Bone marrow (tissue), 2 donors: Measurements from ENCODE around the gene TFEB.

ENCODE experiments used
- DNase-seq, 2 donors: peaks; one replicate each; lab custom pipeline; 2025; lab: John Stamatoyannopoulos, UW

TFEB gene

DNA sequence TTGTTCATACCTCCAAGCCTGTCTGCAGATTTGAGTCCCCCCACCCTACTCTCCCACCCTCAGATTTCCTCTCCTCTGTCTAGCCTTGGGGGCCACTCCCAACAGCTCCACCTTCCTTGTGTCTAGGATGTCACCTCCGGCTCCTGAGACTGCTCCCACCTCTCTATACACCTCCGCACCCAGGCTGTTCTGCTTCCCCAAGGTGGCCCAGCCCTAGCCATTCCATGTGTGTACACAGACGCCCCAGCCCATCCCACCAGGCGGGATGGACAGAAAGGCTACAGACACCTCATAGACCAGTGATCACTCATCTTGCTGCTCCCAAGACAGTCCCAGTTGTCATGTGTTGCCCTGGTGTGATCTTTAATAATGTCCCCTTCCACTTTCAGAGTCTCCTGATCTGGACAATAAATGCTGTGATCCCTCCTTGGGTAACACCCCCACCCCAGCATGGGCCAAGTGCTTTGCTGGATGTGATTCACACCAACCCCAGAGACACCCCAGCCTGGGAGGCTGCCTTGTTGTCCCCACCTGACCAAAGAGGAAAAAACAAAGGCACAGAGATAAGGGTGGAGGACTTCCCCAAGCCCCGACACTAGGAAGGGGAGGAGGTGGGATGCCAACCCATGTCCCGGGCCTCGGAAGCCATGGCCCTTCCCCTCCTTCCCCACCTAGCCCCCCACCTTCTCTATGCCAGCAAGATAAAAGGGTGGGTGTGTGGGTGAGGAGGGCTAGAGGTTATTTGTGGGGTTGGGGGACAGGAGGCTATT lies 61.0 kb downstream of the TFEB start:
- DNase-seq: no peak

GRCh38 chr6:41673704-41674000 lies 61.8 kb downstream of the TFEB start:
- no peak for DNase-seq

DNA sequence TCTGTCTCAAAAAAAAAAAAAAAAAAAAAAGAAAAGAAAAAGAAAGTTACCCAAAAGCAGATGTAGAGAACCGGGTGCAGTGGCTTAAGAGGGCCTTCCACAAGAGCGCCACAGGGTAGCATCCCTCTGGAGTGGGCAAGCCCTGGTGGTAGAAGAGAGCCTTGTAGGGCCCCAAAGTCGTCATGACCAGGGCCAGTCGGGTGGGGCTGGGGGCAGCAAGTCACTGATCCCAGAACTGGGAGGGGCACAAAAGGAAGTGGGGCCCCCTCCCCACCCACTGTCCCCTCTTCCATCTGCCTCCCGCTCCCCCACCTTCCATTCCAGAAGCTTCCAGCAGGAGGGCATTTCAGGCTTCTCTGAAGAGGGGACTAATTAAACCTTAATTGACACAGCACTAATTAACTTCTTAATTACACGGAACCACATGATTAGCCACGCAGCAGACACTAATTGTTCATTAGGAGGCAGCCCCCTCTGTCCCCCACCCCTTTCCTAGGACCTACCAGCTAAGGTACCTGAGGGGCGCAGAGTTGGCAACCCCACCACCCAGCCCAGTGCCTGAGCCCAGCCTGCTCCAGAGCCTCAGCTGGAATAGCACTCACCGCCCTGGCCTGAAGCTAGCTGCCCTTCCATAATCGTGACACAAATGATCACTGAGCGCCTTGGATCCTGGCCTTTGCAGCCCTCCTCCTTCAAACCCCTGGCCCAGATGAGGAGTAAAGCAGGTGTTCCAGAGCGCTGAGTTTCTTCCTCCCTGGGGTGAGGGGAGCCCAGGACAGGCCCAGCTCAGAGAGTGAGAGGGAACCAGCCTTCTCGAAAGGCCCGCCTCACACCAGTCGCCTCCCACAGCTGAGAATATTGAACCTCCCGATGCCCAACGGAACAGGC lies 62.3 kb downstream of the TFEB start:
- DNase-seq: no peak

DNA sequence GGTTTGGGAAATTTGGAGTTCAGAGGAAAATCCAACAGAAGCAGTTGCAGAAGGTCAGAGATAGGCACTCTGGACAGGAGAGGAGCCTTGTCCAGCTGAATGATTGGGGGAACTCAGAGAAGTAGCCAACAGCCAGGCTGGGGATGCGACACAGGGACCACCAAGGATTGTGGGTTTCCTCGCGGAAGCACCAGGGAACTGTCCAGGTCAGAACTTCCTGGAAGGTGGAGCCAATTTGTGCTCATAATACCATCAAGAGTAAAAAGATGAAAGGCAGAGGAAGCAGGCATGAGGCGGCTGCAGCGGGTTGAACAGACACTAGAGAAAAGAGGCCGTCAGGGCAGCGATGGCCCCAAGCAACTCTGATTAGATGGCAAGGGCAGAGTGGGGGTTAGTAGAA lies 63.4 kb downstream of the TFEB start:
- no peak for DNase-seq

- DNase-seq: no peak
Observed at GRCh38 chr6:41671376-41671775, 64.0 kb downstream of the TFEB start.

GRCh38 chr6:41670703-41671360 lies 64.6 kb downstream of the TFEB start:
- DNase-seq: no peak

DNA sequence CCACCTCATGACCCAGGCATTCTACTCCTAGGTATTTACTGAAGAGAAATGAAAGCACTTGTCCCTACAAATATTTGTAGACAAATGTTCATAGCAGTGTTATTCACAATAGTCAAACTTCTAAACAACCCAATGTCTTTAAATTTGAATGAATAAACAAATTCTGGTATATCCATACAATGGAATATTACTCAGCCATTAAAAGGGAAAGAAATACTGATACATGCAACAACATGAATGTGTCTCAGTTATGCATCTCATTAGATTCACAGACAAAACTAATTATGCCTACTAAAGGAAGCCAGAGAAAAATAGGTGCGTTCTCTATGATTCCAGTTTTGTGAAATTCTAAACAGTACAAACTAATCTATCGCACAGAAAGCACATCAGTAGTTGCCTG lies 66.4 kb downstream of the TFEB start:
- DNase-seq: no peak

DNA sequence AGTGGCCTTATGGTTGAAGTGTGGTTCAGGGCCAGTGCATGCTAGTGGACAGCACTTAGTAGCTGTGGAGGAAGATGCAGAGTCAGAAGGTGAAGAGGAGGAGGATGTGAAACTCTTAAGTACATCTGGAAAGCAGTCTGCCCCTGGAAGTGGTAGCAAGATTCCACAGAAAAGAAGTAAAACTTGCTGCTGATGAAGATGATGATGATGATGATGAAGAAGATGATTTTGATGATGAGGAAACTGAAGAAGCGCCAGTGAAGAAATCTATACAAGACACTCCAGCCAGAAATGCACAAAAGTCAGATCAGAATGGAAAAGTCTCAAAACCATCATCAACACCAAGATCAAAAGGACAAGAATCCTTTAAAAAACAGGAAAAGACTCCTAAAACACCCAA lies 68.2 kb downstream of the TFEB start:
- no peak for DNase-seq

- DNase-seq: no peak
Observed at GRCh38 chr6:41664271-41664670, 71.1 kb downstream of the TFEB start.

- DNase-seq: no peak
Observed at GRCh38 chr6:41663568-41663967, 71.8 kb downstream of the TFEB start.

DNA sequence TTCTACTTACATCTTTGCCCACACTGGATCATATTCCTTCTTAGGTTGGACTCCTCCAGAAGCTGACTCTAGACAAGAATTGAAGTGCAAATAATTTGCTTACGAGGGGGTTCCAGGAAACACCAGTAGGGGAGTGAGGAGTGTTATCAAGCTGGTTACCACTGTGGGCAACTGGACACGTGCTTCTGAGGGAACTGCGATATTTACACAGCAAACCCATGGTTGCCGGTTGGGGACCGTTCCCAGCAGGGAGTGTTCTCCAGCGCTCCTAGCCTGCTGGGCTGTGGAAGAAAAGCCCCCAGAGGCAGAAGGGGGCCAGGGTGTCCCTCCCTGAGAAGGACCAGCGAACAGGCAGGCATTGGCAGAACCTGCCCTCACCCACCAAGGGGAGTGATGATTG lies 75.5 kb downstream of the TFEB start:
- DNase-seq: no peak

DNA sequence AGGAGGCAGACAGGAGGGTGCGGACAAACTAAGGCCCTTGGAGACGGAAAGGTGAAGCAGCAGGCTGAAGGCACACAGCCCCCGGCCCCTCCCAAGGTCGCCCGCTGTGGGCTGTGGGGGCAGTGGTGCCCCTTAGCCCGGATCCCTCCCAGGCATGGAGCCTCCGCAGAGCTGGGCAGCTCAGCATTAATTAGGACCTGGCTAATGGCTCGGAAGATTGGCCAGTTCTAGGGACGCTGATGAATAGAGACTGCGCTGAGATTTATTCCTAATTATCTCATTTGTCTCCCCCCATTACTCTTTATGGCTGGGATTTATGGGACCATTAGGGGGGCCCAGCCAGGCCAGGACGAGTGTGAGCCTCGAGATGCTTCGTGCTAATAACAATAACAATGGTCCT lies 76.8 kb downstream of the TFEB start:
- DNase-seq: no peak

GRCh38 chr6:41657131-41658094 lies 78.0 kb downstream of the TFEB start:
- no peak for DNase-seq

DNA sequence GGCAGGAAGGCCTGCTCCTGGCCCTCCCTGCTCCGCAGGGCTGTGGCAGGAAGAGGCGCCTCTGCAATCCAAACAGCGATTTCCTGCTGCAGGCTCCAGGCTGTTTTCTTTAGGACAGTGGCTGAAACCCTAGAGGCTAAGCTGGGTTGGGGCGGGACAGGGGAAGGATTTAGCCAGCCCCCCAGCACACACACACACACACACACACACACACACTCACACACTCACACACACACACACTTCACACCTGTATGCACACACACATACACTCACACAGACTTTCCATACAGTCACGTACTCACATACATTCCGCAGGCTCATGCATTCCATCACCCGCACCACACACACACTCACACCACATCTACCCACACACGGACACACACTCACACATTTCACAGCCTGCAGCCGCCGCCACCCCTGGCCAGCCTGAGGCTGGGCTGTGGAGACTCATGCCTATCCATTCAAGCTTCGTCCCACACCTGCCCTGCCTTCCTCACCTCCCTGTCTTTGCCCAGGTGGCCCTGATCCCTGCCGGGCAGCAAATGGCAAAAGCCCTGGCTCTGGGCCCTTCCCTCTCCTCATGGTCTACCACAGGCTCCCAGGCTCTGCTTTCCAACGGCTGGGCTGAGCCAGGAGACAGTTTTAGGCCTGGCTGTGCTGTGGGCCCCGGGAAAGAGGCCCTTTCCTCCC lies 79.3 kb downstream of the TFEB start:
- no peak for DNase-seq

DNA sequence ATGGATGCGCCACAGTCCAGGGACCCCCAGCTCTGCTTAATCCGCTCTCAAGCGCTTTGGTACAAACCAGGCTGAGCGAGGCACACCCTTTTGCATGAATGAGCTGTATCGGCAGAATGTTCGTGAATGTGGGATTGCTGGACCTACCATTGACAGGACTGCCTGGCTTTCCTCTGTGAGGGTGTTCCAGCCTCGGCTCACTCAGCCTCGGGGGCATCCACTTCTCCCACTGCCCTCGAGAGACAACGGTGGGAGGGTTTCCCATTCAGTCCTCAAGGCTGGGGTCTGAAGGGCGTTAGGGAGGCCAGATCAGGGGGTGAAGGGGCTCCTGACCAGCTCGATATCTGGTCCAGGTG lies 79.8 kb downstream of the TFEB start:
- DNase-seq: no peak

DNA sequence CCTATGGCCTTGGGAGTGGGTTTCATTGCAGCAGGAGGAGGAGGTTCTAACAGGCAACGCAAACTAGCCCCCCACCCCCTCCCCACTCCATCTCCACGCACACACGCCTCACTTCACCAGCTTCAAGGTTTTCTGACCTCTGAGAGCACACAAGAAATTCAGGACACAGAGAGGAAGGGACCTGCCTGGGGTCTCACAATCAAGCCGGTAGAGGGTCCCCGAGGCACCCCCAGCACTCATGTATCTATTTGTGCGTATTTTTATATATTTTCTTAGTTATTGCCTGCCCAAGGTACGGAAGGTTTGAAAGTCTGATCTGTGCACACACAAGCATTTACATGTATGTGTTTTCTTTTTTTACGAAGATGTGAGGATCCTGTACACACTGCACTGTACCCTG lies 80.2 kb downstream of the TFEB start:
- DNase-seq: no peak

- DNase-seq: no peak
Observed at GRCh38 chr6:41654698-41655151, 80.7 kb downstream of the TFEB start.

- no peak for DNase-seq
Observed at GRCh38 chr6:41654151-41654697, 81.2 kb downstream of the TFEB start.

GRCh38 chr6:41653691-41654090 lies 81.7 kb downstream of the TFEB start:
- no peak for DNase-seq

- no peak for DNase-seq
Observed at GRCh38 chr6:41652866-41653652, 82.3 kb downstream of the TFEB start.
